Activated CD4-positive, alpha-beta T cell treated with anti-CD3 and anti-CD28 coated beads, Interleukin-10, Interleukin-2, amounts not matched to agents 100 ng/mL and 50 ng/mL, durations not matched to agents 16 hours and 8 hours (primary cell): Measurements from ENCODE around the gene SCAMP1.
"Not testable (repeated sequence)": the region's sequence is repeated elsewhere in the genome, so short reads cannot be mapped to it uniquely, and the experiment has no call there.

Experiments
- DNase-seq: peaks from one replicate; pipeline ENCODE4 v3.0.0-alpha.2; 2020

Gene SCAMP1

GRCh38 chr5:78359831-78360673, at the start of gene SCAMP1:
SCAMP1 (plus strand) TSS chr5:78360617; CDS start chr5:78360672, 55 bp downstream.
- DNase-seq, result peak; percentile 93

GRCh38 chr5:78317515-78317914, 42.9 kb upstream of the SCAMP1 start:
- DNase-seq, result no peak

- no peak for DNase-seq
Measured at GRCh38 chr5:78318337-78318736, 42.1 kb upstream of the SCAMP1 start.

- no peak for DNase-seq
Measured at GRCh38 chr5:78320401-78320800, 40.0 kb upstream of the SCAMP1 start.

GRCh38 chr5:78323241-78323640, 37.2 kb upstream of the SCAMP1 start:
- DNase-seq, result no peak

GRCh38 chr5:78326930-78327329, 33.5 kb upstream of the SCAMP1 start:
- DNase-seq, result no peak

- no peak for DNase-seq
Measured at GRCh38 chr5:78327761-78328510, 32.5 kb upstream of the SCAMP1 start.

- DNase-seq, result no peak
Measured at GRCh38 chr5:78328585-78329173, 31.7 kb upstream of the SCAMP1 start.

- no peak for DNase-seq
Measured at GRCh38 chr5:78331523-78332080, 28.8 kb upstream of the SCAMP1 start.

- DNase-seq, result no peak
Measured at GRCh38 chr5:78334811-78335210, 25.6 kb upstream of the SCAMP1 start.

GRCh38 chr5:78335976-78336375, 24.4 kb upstream of the SCAMP1 start:
- no peak for DNase-seq

- no peak for DNase-seq
Measured at GRCh38 chr5:78336698-78337097, 23.7 kb upstream of the SCAMP1 start.

- DNase-seq, result no peak
Measured at GRCh38 chr5:78339617-78340436, 20.6 kb upstream of the SCAMP1 start.

GRCh38 chr5:78341440-78341839, 19.0 kb upstream of the SCAMP1 start:
- no peak for DNase-seq

- DNase-seq, result no peak
Measured at GRCh38 chr5:78345485-78345884, 14.9 kb upstream of the SCAMP1 start.

GRCh38 chr5:78353520-78353919, 6.9 kb upstream of the SCAMP1 start:
- no peak for DNase-seq

- DNase-seq, result no peak
Measured at GRCh38 chr5:78354066-78354670, 6.2 kb upstream of the SCAMP1 start.

GRCh38 chr5:78355561-78355960, 4.9 kb upstream of the SCAMP1 start:
- DNase-seq, result no peak

GRCh38 chr5:78359455-78359830, 974 bp upstream of the SCAMP1 start:
- not testable (repeated sequence) for DNase-seq

GRCh38 chr5:78360674-78360923, 182 bp downstream of the SCAMP1 start:
- no peak for DNase-seq

- peak; percentile 56 for DNase-seq
Measured at GRCh38 chr5:78360924-78361630, 660 bp downstream of the SCAMP1 start.

GRCh38 chr5:78361631-78361993, 1.2 kb downstream of the SCAMP1 start:
- peak; percentile 13 for DNase-seq
